ENCODE data around the gene HIKESHI. TPM values are rescaled to one million over a fixed set of nuclear protein-coding genes. Genes with fewer than 3 reads are reported as not detected.
A peak's percentile ranks its signal among the peaks of the same experiment; 100 is the strongest.

The HIKESHI gene, protein sequence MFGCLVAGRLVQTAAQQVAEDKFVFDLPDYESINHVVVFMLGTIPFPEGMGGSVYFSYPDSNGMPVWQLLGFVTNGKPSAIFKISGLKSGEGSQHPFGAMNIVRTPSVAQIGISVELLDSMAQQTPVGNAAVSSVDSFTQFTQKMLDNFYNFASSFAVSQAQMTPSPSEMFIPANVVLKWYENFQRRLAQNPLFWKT
- total RNA-seq (2021; fragmentation: NEBNext Ultra II Directional; extraction: Animal tissue kit (Norgen Biotek cat#: 25700)): 58.3 and 65.4 TPM in 2 replicates
- polyA plus RNA-seq (2011; rRNA removed): 65.9 and 90.2 TPM in 2 replicates
- polyA plus RNA-seq (2011; cell fraction: cytosol; rRNA removed): 82.3 TPM
- polyA plus RNA-seq (2011; cell fraction: nucleus; rRNA removed): 62.3 TPM
- 68.4 to 91.1 TPM (median 75.7 TPM) in 4 replicates for polyA plus RNA-seq (2012, experiment 1 of 2)
- 56.3 TPM for polyA plus RNA-seq (2012, experiment 2 of 2)
- polyA plus RNA-seq (2013, experiment 1 of 2): 83.8 TPM
- 94.1 TPM for polyA plus RNA-seq (2013, experiment 2 of 2)
- polyA minus RNA-seq (2011; rRNA and poly(A)+ RNA removed): 39.4 and 83.0 TPM in 2 replicates
- polyA minus RNA-seq (2011; cell fraction: cytosol; rRNA and poly(A)+ RNA removed): 27.5 TPM
- polyA minus RNA-seq (2011; cell fraction: nucleus; rRNA and poly(A)+ RNA removed): 31.4 TPM
- long read RNA-seq, experiment 1, transcript HIKESHI-201 (5 exons, 1,113 nt): major isoform, 108 of 137 reads
- long read RNA-seq, experiment 1, transcript HIKESHI-205 (4 exons, 715 nt): minor isoform, 6 of 137 reads
- long read RNA-seq, experiment 1, partial matches to known transcripts: 11 of 137 reads
- long read RNA-seq, experiment 1, other reads (novel, unspliced or antisense): 10 of 137 reads
- long read RNA-seq, experiment 2, transcript HIKESHI-201 (5 exons, 1,113 nt): major isoform, 130 of 158 reads
- long read RNA-seq, experiment 2, partial matches to known transcripts: 11 of 158 reads
- long read RNA-seq, experiment 2, other reads (novel, unspliced or antisense): 13 of 158 reads

DNA sequence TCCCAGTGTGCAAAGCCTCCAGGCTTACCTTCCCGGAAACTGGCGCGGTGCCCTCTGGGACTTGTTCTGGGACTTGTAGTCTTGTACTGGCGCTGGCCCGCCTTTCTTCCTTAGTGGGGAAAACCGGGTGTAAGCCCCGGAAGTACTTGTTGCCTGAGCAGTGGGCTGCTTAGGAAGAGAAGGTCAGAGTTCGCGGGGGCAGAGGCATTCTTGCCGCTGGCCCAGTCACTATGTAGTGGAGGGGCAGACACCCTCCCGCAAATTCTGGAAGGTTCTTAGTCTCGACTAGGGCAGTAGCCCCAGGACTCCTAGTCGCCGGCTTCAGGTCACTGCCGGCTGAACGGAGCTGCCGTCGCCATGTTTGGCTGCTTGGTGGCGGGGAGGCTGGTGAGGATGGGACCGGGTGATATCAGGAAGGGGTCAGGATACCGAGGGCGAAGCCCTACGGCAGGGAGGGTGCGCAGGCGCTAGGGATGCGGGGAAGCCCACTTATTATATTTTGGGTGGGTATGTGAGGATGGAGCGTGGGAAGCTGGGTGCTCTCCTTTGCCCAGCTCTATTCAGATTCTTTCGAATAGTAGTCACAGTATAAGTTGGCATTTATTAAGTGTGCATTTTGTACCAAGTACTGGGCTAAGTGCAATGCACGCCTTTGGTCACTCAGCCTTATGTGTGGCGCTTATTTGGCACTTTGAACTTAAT is at the start of gene HIKESHI:
Gene HIKESHI, plus strand, starts transcription at position 149 of the 702 bp plus-strand sequence. Its CDS starts 209 bp downstream, at position 358.
- H2BK20ac ChIP-seq (ENCODE audit: low read length): no peak within 1 kb of the TSS
- H3K56ac ChIP-seq (replicated peaks; ENCODE audit: insufficient read length, low read depth, low read length): peak within 1 kb of the TSS; percentile 82
- peak within 1 kb of the TSS; percentile 88 for H3K4ac ChIP-seq (replicated peaks; ENCODE audit: insufficient read length, low read depth, low read length)
- no peak within 1 kb of the TSS for H3K23ac ChIP-seq (ENCODE audit: insufficient read length)
- peak within 1 kb of the TSS; percentile 29; the same call in 1 of the 2 replicates for H2BK5ac ChIP-seq (ENCODE audit: low read depth, low read length)
- H3K14ac ChIP-seq (ENCODE audit: insufficient read length): no peak within 1 kb of the TSS
- peak within 1 kb of the TSS; percentile 89 for H3K27ac ChIP-seq (ENCODE audit: low read depth, low read length)
- H4K20me1 ChIP-seq (replicated peaks in 1 of 2; ENCODE audit: control insufficient read depth in 1 of 2, insufficient read depth in 2 of 2, low read length in 2 of 2): no peaks in the 10 kb centered on the region
- peak within 1 kb of the TSS; percentile 44 to 92 (median 90) for H3K9ac ChIP-seq (replicated peaks in 1 of 4; ENCODE audit: extremely low read depth in 1 of 4, low read depth in 3 of 4, low read length in 3 of 4)
- peak within 1 kb of the TSS; percentile 73 to 83 for H3K4me2 ChIP-seq (ENCODE audit: insufficient read depth in 1 of 2, low read depth in 2 of 2, low read length in 2 of 2)
- no peak within 1 kb of the TSS for H2BK15ac ChIP-seq (ENCODE audit: low read length)
- no peaks in the 10 kb centered on the region; the same call in 1 of the 2 replicates for H3K79me1 ChIP-seq (ENCODE audit: low read depth, low read length)
- peak; percentile 79 to 90 for DNase-seq (ENCODE audit: low read depth in 1 of 2, low spot score in 2 of 2)
- peak within 1 kb of the TSS; percentile 25 for H4K5ac ChIP-seq (ENCODE audit: insufficient read length, low read depth, low read length)
- H3K36me3 ChIP-seq (ENCODE audit: control insufficient read depth in 2 of 4, insufficient read depth in 4 of 4, low read length in 3 of 4): peaks cover 0 to 3% (median 0%) of the 10 kb centered on the region in 4 experiments; a peak in 1 of 8 replicates
- H4K91ac ChIP-seq (replicated peaks; ENCODE audit: insufficient read length, low read length): no peak within 1 kb of the TSS
- H2AK5ac ChIP-seq (ENCODE audit: low read depth, low read length): no peak within 1 kb of the TSS
- FAIRE-seq: peak; percentile 84
- H4K8ac ChIP-seq (ENCODE audit: extremely low read depth, insufficient read depth, low read length): peak within 1 kb of the TSS; percentile 81; the same call in 1 of the 2 replicates
- WGBS, 2 experiments (ENCODE audit: extremely low coverage in 1 of 2, insufficient coverage in 1 of 2, insufficient read length in 1 of 2, insufficient replicate concordance in 2 of 2, low coverage in 1 of 2, low lambda C conversion rate in 2 of 2, missing lambda C conversion rate in 1 of 2): 1% methylated on average over 30 of the region's 30 CpGs; no CpG with 5 or more reads in 1 of the 2 experiments
- H3K9me3 ChIP-seq (ENCODE audit: insufficient read depth in 2 of 2, low read depth in 1 of 2, low read length in 1 of 2): no peaks in the 10 kb centered on the region
- ChIA-PET CTCF (ENCODE audit: partially characterized antibody) (interaction anchor here (0.6 to 3.7 kb wide), 4 partner anchors 10 to 447 kb away, joined by 3 to 20 read pairs (median 4); partner anchors contain the start of gene CCDC83), POLR2A (ENCODE audit: partially characterized antibody) (interaction anchor here (0.6 to 1.4 kb wide), 4 partner anchors 12 to 628 kb away, joined by 3 to 7 read pairs (median 4); no protein-coding TSS in a partner anchor)
- no peak within 1 kb of the TSS for H2BK12ac ChIP-seq (ENCODE audit: low read depth, low read length)
- H3K79me2 ChIP-seq (ENCODE audit: control insufficient read depth in 1 of 2, insufficient read depth in 2 of 2, low read length in 2 of 2): peaks cover 0 to 28% of the 10 kb centered on the region in 2 experiments; a peak in 2 of 4 replicates
- 0 out of 2 replicates have a peak within 1 kb of the TSS, but pooled peaks have one; percentile 55 for H3K18ac ChIP-seq (ENCODE audit: extremely low read depth, low read length)
- no peak within 1 kb of the TSS for H2BK120ac ChIP-seq (replicated peaks; ENCODE audit: low read depth, low read length)
- H2AFZ ChIP-seq (ENCODE audit: low read length): peak within 1 kb of the TSS; percentile 88
- H3K4me1 ChIP-seq (replicated peaks in 1 of 4; ENCODE audit: control insufficient read depth in 3 of 4, insufficient read depth in 4 of 4, low read length in 3 of 4): no peaks in the 10 kb centered on the region; a peak in 1 of 7 replicates
- H3K27me3 ChIP-seq (replicated peaks in 1 of 4; ENCODE audit: control insufficient read depth in 3 of 4, extremely low read depth in 1 of 4, insufficient read depth in 3 of 4, low read length in 3 of 4): no peaks in the 10 kb centered on the region; a peak in 1 of 7 replicates
- no peaks in the 10 kb centered on the region for H3K23me2 ChIP-seq (ENCODE audit: low read depth, low read length)
- peak within 1 kb of the TSS; percentile 87 to 95 (median 92) for H3K4me3 ChIP-seq (ENCODE audit: extremely low read depth in 1 of 4, insufficient read depth in 2 of 4, low read depth in 3 of 4, low read length in 4 of 4)
- TF ChIP-seq POLR2AphosphoS5 (IDR thresholded peaks at IDR 0.05; ENCODE audit: low read depth, low read length) (peak; percentile 91), CREB1 (IDR thresholded peaks at IDR 0.05) (no peak), MAX (IDR thresholded peaks at IDR 0.05) (no peak), CTCF (IDR thresholded peaks at IDR 0.05; ENCODE audit: control extremely low read depth in 1 of 3, insufficient read depth in 1 of 3, low read depth in 1 of 3, low read length in 3 of 3) (no peak)
